Hematopoietic multipotent progenitor cell treated with erythropoietin and hydrocortisone succinate and interleukin-3 and kit ligand, for 8 days (in vitro differentiated cells): ENCODE data around the gene PRPF6.
"Not testable (repeated sequence)": the region's sequence is repeated elsewhere in the genome, so short reads cannot be mapped to it uniquely, and the experiment has no call there.

ENCODE experiments used
- DNase-seq: peaks from one replicate; pipeline ENCODE4 v3.0.0-alpha.2; 2015

Gene PRPF6

GRCh38 chr20:63974402-63975200, 6.3 kb upstream of the PRPF6 start:
- no peak for DNase-seq

GRCh38 chr20:63976511-63976910, 4.4 kb upstream of the PRPF6 start:
- DNase-seq = not testable (repeated sequence)

GRCh38 chr20:63976980-63977738, 3.8 kb upstream of the PRPF6 start:
- DNase-seq = no peak

GRCh38 chr20:63977739-63978276, 3.1 kb upstream of the PRPF6 start:
- peak; percentile 81 for DNase-seq

- peak; percentile 56 for DNase-seq
These were observed 2.4 kb upstream of the PRPF6 start for GRCh38 chr20:63978319-63979228.

GRCh38 chr20:63979229-63979556, 1.7 kb upstream of the PRPF6 start:
- DNase-seq = no peak

GRCh38 chr20:63979557-63980316, 1.2 kb upstream of the PRPF6 start, which contains the start of gene SAMD10:
SAMD10 (minus strand) TSS chr20:63979642; CDS start chr20:63979467, 175 bp downstream.
- peak; percentile 89 for DNase-seq

GRCh38 chr20:63980317-63980805, 571 bp upstream of the PRPF6 start:
- DNase-seq = peak; percentile 64

- no peak for DNase-seq
These were observed 2.0 kb downstream of the PRPF6 start for GRCh38 chr20:63982937-63983336.

- DNase-seq = no peak
These were observed 20.0 kb downstream of the PRPF6 start for GRCh38 chr20:64000906-64001305.

GRCh38 chr20:64001607-64002011, 20.7 kb downstream of the PRPF6 start:
- no peak for DNase-seq

GRCh38 chr20:64003960-64004725, 23.2 kb downstream of the PRPF6 start:
- DNase-seq = no peak

- no peak for DNase-seq
These were observed 24.5 kb downstream of the PRPF6 start for GRCh38 chr20:64005394-64005793.

GRCh38 chr20:64006490-64006889, 25.6 kb downstream of the PRPF6 start:
- no peak for DNase-seq

GRCh38 chr20:64006902-64007301, 26.0 kb downstream of the PRPF6 start:
- no peak for DNase-seq

- DNase-seq = no peak
These were observed 29.0 kb downstream of the PRPF6 start for GRCh38 chr20:64009811-64010387.

GRCh38 chr20:64010711-64011237, 29.8 kb downstream of the PRPF6 start:
- no peak for DNase-seq

- no peak for DNase-seq
These were observed 30.4 kb downstream of the PRPF6 start for GRCh38 chr20:64011366-64011779.

GRCh38 chr20:64012385-64013154, 31.6 kb downstream of the PRPF6 start:
- DNase-seq = not testable (repeated sequence)

GRCh38 chr20:64015635-64016034, 34.7 kb downstream of the PRPF6 start:
- no peak for DNase-seq
